ENCODE results near the gene ZHX3.

- TF ChIP-seq CTCF (IDR thresholded peaks at IDR 0.05) (no peak), POLR2A (IDR thresholded peaks at IDR 0.05) (no peak)
These were observed 49.2 kb upstream of the ZHX3 start, which contains the start of gene EMILIN3 for GRCh38 chr20:41366546-41367392.

Measured in right lobe of liver (tissue), 4 donors.